ENCODE results near the gene NADSYN1. TPM values are rescaled to one million over a fixed set of nuclear protein-coding genes. Genes with fewer than 3 reads are reported as not detected.
"Not testable (repeated sequence)": the region's sequence is repeated elsewhere in the genome, so short reads cannot be mapped to it uniquely, and the experiment has no call there.

Gene NADSYN1
- total RNA-seq, 2 donors from 2014 or later, result 117 to 129 TPM

DNA sequence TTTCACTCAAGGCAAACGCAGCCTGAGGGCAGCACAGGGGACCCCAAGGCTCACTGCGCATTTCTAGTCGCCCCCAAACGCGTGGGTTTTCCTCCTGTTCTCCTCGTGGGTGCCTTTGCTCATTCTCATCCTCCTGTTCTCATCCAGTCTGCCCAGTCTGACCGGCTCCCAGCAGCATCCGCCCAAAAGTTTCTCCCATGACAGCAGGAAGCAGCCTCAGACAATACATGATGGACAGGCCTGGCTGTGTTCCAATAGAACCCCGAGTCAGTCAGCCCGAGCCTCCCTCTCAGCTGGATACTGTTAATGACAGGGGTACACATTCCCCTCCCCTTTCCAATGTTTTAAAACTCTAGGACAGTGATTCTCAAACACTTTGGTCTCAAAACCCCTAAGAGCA, 51.5 kb downstream of the NADSYN1 start:
- peaks cover 18% of the 10 kb centered on the region for H3K36me3 Mint-ChIP-seq
- no peak overlapping the region for H3K4me3 Mint-ChIP-seq
- H3K4me1 Mint-ChIP-seq (ENCODE audit: low read depth in 2 of 2), result no peaks in the 10 kb centered on the region

DNA sequence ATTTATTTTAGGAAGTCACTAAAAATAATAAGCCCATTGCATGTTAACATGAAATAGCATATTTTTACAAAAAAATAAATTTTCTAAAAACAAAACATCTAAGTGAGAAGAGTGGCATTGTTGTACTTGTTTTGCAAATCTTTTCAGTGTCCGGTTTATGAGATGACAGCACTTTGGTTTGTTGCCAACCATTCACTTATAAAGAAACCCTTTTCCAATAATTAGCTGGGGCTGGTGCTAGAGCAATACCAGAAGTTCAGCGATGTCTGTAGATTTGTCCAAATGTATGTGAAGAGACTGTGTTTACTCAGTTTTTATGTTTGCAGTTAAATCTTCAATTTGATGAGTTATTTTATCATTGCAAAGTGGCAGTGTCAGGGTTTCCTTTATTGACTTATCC, 52.0 kb downstream of the NADSYN1 start:
- H3K4me3 Mint-ChIP-seq, result no peak overlapping the region
- peaks cover 7% of the 10 kb centered on the region for H3K9me3 Mint-ChIP-seq
- peaks cover 21% of the 10 kb centered on the region for H3K36me3 Mint-ChIP-seq
- DNase-seq (ENCODE audit: low spot score) (no peak), ATAC-seq (no peak)
- H3K27me3 Mint-ChIP-seq, result no peaks in the 10 kb centered on the region
- no peaks in the 10 kb centered on the region for H3K4me1 Mint-ChIP-seq (ENCODE audit: low read depth in 2 of 2)
- H3K27ac Mint-ChIP-seq, result no peak overlapping the region

More for the DNA sequence above, 51.5 kb downstream of the NADSYN1 start:
- ATAC-seq (no peak), DNase-seq (ENCODE audit: low spot score) (no peak)
- H3K9me3 Mint-ChIP-seq, result peaks cover 2% of the 10 kb centered on the region
- H3K27me3 Mint-ChIP-seq, result no peaks in the 10 kb centered on the region
- no peak overlapping the region for H3K27ac Mint-ChIP-seq

- Mint-ChIP-seq H3K36me3 (peaks cover 21% of the 10 kb centered on the region), H3K27ac (no peak overlapping the region), H3K27me3 (no peaks in the 10 kb centered on the region), H3K9me3 (peaks cover 7% of the 10 kb centered on the region), H3K4me1 (ENCODE audit: low read depth in 2 of 2) (no peaks in the 10 kb centered on the region), H3K4me3 (no peak overlapping the region)
- no peak for ATAC-seq
- DNase-seq (ENCODE audit: low spot score), result no peak
These were observed 52.8 kb downstream of the NADSYN1 start for GRCh38 chr11:71505781-71506180.

- H3K9me3 Mint-ChIP-seq, result peaks cover 9% of the 10 kb centered on the region
- H3K27me3 Mint-ChIP-seq, result peaks cover 0 to under 1% of the 10 kb centered on the region in 2 donors
- ATAC-seq, result no peak
- no peak overlapping the region for H3K4me3 Mint-ChIP-seq
- no peaks in the 10 kb centered on the region for H3K4me1 Mint-ChIP-seq (ENCODE audit: low read depth in 2 of 2)
- DNase-seq (ENCODE audit: low spot score), result no peak
- H3K27ac Mint-ChIP-seq, result no peak overlapping the region
- peaks cover 26% of the 10 kb centered on the region for H3K36me3 Mint-ChIP-seq
These were observed 54.1 kb downstream of the NADSYN1 start for GRCh38 chr11:71507102-71507501.

- ATAC-seq (no peak), DNase-seq (ENCODE audit: low spot score) (no peak)
- no peak overlapping the region for H3K27ac Mint-ChIP-seq
- H3K4me3 Mint-ChIP-seq, result no peak overlapping the region
- H3K4me1 Mint-ChIP-seq (ENCODE audit: low read depth in 2 of 2), result no peaks in the 10 kb centered on the region
- peaks cover 5% of the 10 kb centered on the region for H3K36me3 Mint-ChIP-seq
- H3K9me3 Mint-ChIP-seq, result peaks cover 5% of the 10 kb centered on the region
- H3K27me3 Mint-ChIP-seq, result peaks cover 0 to 3% of the 10 kb centered on the region in 2 donors
These were observed 65.8 kb downstream of the NADSYN1 start for GRCh38 chr11:71518506-71519471.

GRCh38 chr11:71519546-71519945, 66.5 kb downstream of the NADSYN1 start:
- no peak for DNase-seq (ENCODE audit: low spot score)
- no peak overlapping the region for H3K27ac Mint-ChIP-seq
- no peaks in the 10 kb centered on the region for H3K36me3 Mint-ChIP-seq
- H3K4me3 Mint-ChIP-seq, result no peak overlapping the region
- peaks cover 3% of the 10 kb centered on the region for H3K9me3 Mint-ChIP-seq
- no peak for ATAC-seq
- no peaks in the 10 kb centered on the region for H3K4me1 Mint-ChIP-seq (ENCODE audit: low read depth in 2 of 2)
- no peaks in the 10 kb centered on the region for H3K27me3 Mint-ChIP-seq

GRCh38 chr11:71525188-71525937, 72.4 kb downstream of the NADSYN1 start:
- H3K9me3 Mint-ChIP-seq, result peaks cover 3% of the 10 kb centered on the region
- no peak overlapping the region for H3K27ac Mint-ChIP-seq
- ATAC-seq (peak; percentile 13 to 43), DNase-seq (ENCODE audit: low spot score) (no peak)
- H3K27me3 Mint-ChIP-seq, result no peaks in the 10 kb centered on the region
- H3K36me3 Mint-ChIP-seq, result no peaks in the 10 kb centered on the region
- H3K4me1 Mint-ChIP-seq (ENCODE audit: low read depth in 2 of 2), result no peaks in the 10 kb centered on the region
- H3K4me3 Mint-ChIP-seq, result no peak overlapping the region

- no peak for ATAC-seq
- H3K27me3 Mint-ChIP-seq, result peaks cover 0 to 6% of the 10 kb centered on the region in 2 donors
- no peaks in the 10 kb centered on the region for H3K4me1 Mint-ChIP-seq (ENCODE audit: low read depth in 2 of 2)
- peaks cover 3% of the 10 kb centered on the region for H3K9me3 Mint-ChIP-seq
- no peak for DNase-seq (ENCODE audit: low spot score)
- no peak overlapping the region for H3K4me3 Mint-ChIP-seq
- no peak overlapping the region for H3K27ac Mint-ChIP-seq
- no peaks in the 10 kb centered on the region for H3K36me3 Mint-ChIP-seq
These were observed 73.0 kb downstream of the NADSYN1 start for GRCh38 chr11:71525938-71526495.

DNA sequence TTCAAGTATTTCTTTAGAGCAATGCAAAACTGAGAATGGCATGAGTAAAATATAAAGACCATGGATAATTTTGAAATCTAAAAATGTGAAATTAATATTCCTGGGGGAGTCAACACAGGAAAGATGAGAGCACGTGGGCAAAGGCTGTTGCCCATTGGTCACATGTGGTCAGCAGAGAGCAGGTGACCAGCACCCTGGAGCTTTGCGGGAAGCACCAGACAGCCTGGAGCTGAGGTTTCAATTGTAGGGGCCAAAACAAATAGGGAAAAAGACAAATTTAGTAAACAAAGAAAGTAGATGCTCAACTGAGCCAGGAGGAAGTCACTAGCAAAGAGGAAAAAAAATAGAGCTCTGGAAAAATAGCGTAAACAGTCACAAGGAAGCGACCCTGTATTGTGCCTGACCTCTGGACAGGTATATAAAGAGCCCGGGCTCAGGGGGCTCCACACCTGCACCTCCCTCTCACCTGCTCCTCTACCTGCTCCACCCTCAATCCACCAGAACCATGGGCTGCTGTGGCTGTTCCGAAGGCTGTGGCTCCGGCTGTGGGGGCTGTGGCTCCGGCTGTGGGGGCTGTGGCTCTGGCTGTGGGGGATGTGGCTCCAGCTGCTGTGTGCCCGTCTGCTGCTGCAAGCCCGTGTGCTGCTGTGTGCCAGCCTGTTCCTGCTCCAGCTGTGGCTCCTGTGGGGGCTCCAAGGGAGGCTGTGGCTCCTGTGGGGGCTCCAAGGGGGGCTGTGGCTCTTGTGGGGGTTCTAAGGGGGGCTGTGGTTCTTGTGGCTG, 74.0 kb downstream of the NADSYN1 start, which contains the start of gene KRTAP5-7:
TSS of gene KRTAP5-7 (plus strand) at position 472 of the 780 bp plus-strand sequence. CDS start at position 506, 34 bp downstream.
- not testable (repeated sequence) for DNase-seq (ENCODE audit: low spot score)

GRCh38 chr11:71527576-71528210, 74.7 kb downstream of the NADSYN1 start:
- no peaks in the 10 kb centered on the region for H3K4me1 Mint-ChIP-seq (ENCODE audit: low read depth in 2 of 2)
- DNase-seq (ENCODE audit: low spot score) (no peak), ATAC-seq (no peak)
- H3K9me3 Mint-ChIP-seq, result no peaks in the 10 kb centered on the region
- H3K27ac Mint-ChIP-seq, result no peak overlapping the region
- H3K27me3 Mint-ChIP-seq, result peaks cover 0 to 7% of the 10 kb centered on the region in 2 donors
- H3K36me3 Mint-ChIP-seq, result no peaks in the 10 kb centered on the region
- no peak overlapping the region for H3K4me3 Mint-ChIP-seq

More for the DNA sequence above, 74.0 kb downstream of the NADSYN1 start, which contains the start of gene KRTAP5-7:
- not testable (repeated sequence) for H3K4me1 Mint-ChIP-seq (ENCODE audit: low read depth in 2 of 2); H3K9me3 Mint-ChIP-seq; H3K36me3 Mint-ChIP-seq; H3K4me3 Mint-ChIP-seq; H3K27me3 Mint-ChIP-seq; ATAC-seq; H3K27ac Mint-ChIP-seq

DNA sequence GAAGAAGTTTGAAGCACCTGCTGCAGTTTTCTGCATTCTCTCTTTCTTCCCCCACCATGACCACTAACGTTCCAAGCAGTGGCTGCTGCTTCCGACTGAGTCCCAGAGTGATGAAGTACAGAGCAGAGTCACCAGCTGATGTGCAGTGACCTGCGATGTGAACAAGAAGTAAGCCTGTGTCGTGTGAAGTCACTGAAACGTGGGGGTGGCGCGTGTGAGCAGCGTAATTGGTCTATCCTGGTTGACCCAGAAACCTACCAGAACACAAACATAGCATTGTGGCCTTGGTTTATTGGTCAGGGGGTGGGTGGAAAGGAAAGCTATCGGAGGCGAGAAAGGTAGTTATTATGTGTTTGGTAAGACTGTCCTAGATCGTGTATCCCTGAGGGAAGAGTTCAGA, 77.6 kb downstream of the NADSYN1 start:
- Mint-ChIP-seq H3K27me3 (peaks cover 0 to 7% of the 10 kb centered on the region in 2 donors), H3K4me1 (ENCODE audit: low read depth in 2 of 2) (no peaks in the 10 kb centered on the region)
- DNase-seq (ENCODE audit: low spot score), result no peak

GRCh38 chr11:71532036-71532610, 79.1 kb downstream of the NADSYN1 start:
- no peaks in the 10 kb centered on the region for H3K36me3 Mint-ChIP-seq
- ATAC-seq, result no peak
- no peak overlapping the region for H3K27ac Mint-ChIP-seq
- DNase-seq (ENCODE audit: low spot score), result no peak
- no peaks in the 10 kb centered on the region for H3K4me1 Mint-ChIP-seq (ENCODE audit: low read depth in 2 of 2)
- peaks cover 7 to 13% of the 10 kb centered on the region in 2 donors for H3K27me3 Mint-ChIP-seq
- H3K9me3 Mint-ChIP-seq, result no peaks in the 10 kb centered on the region
- no peak overlapping the region for H3K4me3 Mint-ChIP-seq

More for the DNA sequence above, 77.6 kb downstream of the NADSYN1 start:
- Mint-ChIP-seq H3K27ac (no peak overlapping the region), H3K9me3 (no peaks in the 10 kb centered on the region), H3K4me3 (no peak overlapping the region), H3K36me3 (no peaks in the 10 kb centered on the region)
- ATAC-seq, result no peak
